NCI-H510A treated with DMSO at 0.1 percent for 48 hours (cell line): ENCODE data around the gene CXCL9.
"Not testable (repeated sequence)": the region's sequence is repeated elsewhere in the genome, so short reads cannot be mapped to it uniquely, and the experiment has no call there.

Experiments used
- DNase-seq: peaks from one replicate; lab custom pipeline; 2025; lab: John Stamatoyannopoulos, UW

CXCL9 gene

DNA sequence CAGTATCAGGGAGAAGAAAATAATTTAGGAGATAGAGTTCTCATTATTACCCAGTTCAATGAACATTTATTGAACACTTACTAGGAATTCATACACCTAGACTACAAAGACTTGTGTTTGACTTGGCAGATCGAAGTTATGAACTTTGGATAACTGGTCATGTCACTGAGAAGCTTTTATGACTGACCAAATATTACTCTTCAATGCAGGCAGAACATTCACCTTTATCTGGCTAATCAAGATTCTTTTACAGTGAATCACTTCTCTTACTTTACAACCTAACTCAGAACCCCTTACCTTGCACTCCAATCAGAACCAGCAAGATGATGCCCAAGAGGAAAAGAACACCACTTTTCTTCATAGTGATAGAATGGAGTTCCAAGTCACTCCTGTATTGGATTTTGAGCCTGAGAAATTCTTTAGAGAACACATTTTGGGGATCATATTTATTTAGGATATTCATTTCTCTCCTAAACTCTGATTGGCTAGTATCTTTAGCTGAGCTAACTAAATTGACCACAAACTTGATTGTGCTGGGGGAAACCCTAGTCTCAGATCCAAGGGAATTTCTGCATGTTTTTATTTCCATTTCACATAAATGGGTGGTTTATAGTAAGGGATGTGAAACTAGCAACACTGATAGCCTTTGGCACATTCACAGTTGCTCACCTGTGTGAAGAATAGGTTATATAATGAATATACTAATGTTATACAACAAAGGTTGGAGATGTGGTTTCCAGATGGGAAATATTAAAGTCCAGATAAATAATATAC lies at the start of gene CXCL9:
CXCL9 (minus strand) TSS at position 421 of the 774 bp plus-strand sequence; CDS start at position 361, 60 bp downstream.
- no peak for DNase-seq

DNA sequence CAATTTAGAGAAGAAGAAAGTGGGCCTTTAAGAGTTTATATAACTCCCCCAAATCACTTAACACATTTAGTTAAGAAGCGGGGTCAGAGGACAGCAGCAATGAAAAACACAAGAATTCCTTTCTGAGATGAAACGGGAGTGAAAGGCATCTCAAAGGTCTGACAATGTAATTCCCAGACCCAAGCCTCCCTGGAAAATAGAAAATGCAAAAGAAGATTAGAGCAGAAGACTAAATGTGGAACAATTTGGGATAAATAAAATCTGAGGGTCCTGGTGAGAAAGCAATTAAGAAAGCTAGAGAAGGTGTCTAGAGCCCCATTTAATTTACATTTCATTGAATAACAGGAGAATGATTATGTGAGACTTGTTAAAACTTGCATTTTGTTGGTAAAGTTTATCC lies 48.1 kb upstream of the CXCL9 start:
- DNase-seq, result no peak

DNA sequence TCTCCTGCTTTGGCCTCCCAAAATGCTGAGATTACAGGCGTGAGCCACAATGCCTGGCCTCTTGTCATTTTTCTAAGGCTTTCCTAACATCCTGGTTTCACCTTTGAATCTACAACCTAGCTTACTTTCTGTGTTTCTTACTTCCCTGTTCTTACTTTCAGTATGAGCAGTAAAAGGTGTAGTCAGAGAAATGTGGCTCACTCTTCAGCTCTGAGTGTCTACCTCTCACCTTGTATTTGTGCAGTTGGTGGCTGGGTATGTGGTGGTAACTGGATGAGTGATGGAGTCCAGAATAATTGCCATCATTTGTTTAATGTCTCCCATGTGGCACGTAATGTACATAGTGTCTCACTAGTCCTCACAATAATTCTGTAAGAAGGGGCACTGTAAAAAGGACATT lies 47.7 kb upstream of the CXCL9 start:
- DNase-seq, result no peak

DNA sequence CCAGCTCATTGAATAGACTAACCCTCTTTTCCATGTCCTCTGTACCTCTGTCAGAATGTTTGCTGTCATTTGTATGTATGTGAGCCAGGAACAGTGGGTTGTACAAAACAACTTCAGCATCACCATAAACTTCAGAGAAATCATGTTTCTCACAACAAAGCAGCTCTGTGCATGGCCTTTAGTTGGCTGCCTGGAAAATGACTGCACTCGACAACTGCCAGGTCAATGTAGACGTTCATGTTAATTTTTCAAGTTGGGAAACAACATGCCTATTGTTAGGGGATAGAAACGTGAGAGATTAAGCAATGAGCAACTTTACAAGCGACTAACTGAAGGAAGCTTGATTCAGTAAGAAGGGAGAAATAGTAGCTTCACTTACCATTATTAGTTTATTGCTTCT lies 46.4 kb upstream of the CXCL9 start:
- DNase-seq, result no peak

DNA sequence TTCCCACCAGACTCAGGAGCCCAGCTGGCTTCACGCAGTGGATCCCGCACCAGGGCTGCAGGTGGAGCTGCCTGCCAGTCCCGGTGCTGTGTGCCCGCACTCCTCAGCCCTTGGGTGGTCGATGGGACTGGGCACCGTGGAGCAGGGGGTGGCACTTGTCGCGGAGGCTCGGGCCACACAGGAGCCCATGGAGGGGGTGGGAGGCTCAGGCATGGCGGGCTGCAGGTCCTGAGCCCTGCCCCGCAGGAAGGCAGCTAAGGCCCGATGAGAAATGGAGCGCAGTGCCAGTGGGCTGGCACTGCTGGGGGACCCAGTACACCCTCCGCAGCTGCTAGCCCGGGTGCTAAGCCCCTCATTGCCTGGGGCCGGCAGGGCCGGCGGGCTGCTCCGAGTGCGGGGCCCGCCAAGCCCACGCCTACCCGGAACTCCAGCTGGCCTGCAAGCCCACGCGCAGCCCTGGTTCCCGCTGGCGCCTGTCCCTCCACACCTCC lies 43.3 kb upstream of the CXCL9 start:
- DNase-seq, result not testable (repeated sequence)

DNA sequence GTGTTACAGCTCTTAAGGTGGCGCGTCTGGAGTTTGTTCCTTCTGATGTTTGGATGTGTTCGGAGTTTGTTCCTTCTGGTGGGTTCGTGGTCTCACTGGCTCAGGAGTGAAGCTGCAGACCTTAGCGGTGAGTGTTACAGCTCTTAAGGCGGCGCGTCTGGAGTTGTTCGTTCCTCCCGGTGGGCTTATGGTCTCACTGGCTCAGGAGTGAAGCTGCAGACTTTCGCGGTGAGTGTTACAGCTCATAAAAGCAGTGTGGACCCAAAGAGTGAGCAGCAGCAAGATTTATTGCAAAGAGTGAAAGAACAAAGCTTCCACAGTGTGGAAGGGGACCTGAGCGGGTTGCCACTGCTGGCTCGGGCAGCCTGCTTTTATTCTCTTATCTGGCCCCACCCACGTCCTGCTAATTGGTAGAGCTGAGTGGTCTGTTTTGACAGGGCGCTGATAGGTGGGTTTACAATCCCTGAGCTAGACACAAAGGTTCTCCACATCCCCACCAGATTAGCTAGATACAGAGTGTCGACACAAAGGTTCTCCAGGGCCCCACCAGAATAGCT lies 42.6 kb upstream of the CXCL9 start:
- not testable (repeated sequence) for DNase-seq

DNA sequence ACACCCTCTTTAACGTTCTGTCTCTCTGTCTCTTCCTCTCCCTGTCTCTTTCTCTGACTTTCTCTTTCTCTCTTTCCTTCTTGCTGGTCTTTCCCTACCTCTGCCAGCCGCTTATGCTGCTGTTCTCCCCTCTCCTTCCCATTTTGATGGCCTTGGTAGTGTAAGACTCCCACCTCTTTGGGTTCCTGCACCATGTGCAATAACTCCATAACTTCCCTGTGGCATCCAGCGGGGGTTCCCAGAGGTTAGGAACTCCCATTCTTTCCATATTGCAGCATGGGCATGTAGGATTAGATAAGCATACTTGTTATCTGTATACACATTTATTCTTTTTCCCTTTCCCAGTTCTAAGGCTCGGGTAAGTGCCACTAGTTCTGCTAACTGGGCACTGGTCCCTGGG lies 37.4 kb upstream of the CXCL9 start:
- DNase-seq, result not testable (repeated sequence)

DNA sequence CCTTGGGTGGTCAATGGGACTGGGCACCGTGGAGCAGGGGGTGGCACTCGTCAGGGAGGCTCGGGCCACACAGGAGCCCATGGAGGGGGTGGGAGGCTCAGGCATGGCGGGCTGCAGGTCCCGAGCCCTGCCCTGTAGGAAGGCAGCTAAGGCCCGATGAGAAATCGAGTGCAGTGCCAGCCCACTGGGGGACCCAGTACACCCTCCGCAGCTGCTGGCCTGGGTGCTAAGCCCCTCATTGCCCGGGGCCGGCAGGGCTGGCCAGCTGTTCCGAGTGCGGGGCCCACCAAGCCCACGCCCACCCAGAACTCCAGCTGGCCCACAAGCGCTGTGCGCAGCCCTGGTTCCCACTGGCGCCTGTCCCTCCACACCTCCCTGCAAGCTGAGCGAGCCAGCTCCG lies 36.0 kb upstream of the CXCL9 start:
- DNase-seq, result not testable (repeated sequence)

DNA sequence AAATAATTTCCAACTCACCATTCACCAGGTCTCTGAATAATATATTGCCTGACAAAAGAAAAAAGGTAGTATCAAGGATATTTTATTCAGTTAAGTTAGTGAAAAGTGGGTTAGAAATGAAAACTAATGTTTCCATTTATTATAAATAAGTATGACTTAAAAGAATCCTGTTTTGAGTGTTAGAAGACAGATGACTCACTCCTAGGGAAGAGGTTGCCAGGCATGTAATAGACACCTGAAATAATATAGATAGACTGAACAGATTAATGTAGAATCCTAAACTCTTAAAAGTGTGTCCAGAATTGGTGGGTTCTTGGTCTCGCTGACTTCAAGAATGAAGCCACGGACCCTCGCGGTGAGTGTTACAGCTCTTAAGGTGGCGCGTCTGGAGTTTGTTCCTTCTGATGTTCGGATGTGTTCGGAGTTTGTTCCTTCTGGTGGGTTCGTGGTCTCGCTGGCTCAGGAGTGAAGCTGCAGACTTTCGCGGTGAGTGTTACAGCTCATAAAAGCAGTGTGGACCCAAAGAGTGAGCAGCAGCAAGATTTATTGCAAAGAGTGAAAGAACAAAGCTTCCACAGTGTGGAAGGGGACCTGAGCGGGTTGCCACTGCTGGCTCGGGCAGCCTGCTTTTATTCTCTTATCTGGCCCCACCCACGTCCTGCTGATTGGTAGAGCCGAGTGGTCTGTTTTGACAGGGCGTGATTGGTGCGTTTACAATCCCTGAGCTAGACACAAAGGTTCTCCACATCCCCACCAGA lies 35.1 kb upstream of the CXCL9 start:
- DNase-seq, result not testable (repeated sequence)

DNA sequence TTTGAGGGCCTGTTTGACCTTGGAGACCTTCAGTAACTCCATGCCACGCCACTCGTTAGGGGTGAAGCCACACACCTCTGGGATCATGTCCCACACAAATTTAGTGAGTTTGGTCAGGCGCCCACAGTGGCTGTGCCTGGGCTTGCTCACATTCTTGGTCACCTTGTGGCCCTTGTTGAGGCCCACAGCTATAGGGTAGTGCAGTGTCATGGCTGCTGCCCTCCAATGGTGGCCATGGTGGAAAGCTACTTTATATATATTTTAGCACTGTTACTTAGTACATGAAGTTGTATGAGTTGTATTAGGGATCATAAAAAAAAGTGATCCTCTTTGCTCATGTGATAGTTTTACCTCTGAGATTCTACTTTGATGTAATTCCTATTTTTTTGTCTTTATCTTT lies 29.5 kb upstream of the CXCL9 start:
- no peak for DNase-seq

DNA sequence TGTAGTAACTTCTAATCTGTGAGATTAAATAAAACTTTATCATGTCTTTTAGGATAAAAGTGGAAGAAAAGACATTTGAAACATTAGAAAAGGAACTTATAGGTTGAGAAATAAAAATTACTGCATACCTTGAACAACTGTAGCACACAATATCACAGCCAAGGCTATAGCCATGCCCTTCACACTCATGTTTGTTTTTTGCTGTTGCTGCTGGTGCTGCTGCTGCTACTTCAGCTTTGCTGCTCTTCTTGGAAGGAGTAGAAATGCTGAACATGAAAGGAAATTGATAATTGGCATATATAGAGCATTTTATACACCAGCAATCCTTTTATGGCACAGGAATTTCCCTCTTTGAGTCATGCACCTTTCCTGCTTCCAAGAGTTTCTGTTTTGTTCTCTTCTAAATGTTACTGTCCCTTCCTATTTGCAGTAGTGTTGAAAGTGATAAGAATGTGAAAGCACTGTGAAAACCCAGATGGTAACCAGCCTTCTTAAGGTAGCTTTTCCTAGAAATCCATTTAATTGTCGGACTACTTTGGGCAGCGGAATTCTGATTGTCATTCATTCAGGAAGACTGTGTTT lies 28.6 kb upstream of the CXCL9 start, which contains the start of gene CXCL11:
CXCL11 (minus strand) TSS at position 272 of the 582 bp plus-strand sequence; CDS start at position 189, 83 bp downstream.
- no peak for DNase-seq

DNA sequence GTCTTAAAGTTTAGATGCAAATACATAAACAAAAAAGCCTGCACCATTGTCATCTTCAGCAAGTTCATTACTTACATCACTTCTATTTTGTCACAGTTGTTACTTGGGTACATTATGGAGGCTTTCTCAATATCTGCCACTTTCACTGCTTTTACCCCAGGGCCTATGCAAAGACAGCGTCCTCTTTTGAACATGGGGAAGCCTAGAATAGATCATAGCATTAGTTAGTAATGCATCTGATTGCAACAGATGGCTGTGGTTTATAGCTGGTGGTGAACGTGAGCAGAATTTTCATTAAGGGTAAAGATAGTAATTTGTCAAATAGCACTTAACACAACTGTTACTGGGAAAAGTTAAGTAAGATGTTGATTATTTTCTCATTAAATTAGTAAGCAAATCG lies 27.8 kb upstream of the CXCL9 start:
- DNase-seq, result no peak

DNA sequence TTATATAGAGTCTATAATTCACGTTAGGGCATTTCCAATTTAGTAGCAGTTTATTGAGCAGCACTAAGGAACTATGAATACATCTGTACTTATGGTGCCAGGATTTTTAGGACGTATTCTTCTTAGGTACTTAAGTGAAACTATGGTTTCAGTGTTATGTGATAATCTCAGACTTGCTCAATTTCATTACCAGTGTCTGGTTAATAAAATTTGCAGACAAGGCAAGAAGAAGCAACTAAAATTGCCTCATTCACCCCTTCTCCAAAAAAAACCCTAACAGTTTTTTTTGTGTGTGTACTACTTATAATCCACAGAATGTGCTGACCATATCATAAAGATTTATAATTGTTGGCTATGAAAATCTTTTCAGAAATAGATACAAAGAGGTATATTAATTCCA lies 22.0 kb upstream of the CXCL9 start:
- DNase-seq, result no peak

DNA sequence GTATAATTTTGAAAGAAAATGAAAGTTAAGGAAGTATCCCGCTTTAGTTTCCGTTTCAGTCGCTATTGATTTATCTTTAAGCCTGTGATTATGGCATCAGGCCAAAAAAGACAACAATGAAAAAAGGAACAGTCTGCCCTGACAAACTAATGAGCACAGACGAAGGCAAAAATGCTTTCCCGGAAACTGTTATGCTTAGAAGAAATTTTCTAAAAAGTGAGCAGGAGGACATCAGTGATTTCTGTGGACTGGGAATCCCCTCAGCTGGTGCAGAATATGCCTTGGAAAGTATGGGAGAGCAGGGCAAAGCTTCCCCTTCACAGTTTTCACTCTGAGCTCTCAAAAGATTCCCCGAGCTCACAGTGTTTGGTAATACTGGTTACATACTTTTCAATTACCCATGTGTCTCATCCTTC lies 21.0 kb upstream of the CXCL9 start:
- DNase-seq, result peak; percentile 42

DNA sequence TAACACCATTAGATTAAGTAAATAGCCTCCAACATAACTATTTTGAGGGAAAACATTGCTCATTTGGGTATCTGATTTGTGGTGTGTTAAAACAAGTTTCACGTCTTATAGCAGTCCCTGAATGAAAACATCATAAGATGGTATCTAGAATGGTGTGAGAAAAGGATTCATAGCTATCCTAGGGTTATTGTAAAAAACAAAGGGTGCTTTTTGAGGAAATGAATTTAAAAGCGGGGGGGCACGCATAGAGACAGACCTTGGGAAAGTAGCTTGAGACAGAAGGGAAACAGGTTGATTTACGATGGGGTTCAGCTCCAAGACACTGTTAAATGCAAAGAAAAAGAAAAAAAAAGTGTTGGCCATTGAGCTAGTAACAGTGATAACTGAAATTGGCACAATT lies 16.8 kb upstream of the CXCL9 start:
- no peak for DNase-seq

DNA sequence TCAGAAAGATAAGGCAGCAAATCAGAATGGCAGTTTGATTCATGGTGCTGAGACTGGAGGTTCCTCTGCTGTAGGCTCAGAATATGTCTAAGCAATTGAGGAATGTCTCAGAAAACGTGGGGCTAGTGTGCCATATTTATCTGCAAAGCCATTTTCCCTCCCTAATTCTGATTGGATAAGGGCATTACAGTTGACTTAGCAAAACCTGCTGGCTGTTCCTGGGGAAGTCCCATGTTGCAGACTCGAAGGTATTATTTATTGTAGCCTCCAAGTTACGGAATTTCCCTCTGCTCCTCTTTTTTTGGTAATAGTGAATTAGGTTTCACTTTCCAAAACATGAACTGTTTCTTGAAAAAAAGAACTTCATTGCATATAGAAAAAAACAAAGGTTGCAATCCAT lies 16.1 kb upstream of the CXCL9 start, which contains the start of gene CXCL10:
CXCL10 (minus strand) TSS at position 109 of the 400 bp plus-strand sequence; CDS start at position 43, 66 bp downstream.
- no peak for DNase-seq

DNA sequence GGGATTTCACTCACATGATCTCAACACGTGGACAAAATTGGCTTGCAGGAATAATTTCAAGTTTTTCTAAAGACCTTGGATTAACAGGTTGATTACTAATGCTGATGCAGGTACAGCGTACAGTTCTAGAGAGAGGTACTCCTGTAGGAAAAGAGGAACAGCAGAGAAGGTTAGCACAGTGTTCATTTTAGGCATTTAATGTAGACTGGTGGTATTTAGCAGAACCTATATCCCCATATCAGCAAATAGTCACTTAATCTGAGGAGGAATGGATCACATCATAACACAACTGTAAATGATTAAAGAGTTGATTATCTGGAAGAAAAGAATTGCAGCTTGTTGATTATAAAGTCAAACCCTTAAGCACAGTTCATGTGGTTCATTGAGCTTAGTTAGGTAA lies 15.4 kb upstream of the CXCL9 start:
- no peak for DNase-seq

DNA sequence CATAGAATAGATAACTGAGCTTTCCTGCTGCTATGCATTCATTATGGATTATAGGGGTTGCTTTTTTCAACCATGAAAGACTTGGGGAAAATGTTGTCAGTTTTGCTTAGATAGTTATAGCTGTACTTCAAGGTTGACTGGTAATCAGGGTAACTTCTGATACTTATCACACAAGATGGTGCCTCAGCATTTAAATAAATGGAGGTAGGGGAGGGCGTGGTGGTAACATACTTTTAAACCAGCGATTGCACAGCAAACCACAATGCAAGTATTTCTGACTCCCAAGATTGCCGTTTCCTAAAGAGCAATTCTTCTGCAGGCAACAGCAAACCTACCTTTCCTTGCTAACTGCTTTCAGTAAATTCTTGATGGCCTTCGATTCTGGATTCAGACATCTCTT lies 14.7 kb upstream of the CXCL9 start:
- DNase-seq, result no peak

DNA sequence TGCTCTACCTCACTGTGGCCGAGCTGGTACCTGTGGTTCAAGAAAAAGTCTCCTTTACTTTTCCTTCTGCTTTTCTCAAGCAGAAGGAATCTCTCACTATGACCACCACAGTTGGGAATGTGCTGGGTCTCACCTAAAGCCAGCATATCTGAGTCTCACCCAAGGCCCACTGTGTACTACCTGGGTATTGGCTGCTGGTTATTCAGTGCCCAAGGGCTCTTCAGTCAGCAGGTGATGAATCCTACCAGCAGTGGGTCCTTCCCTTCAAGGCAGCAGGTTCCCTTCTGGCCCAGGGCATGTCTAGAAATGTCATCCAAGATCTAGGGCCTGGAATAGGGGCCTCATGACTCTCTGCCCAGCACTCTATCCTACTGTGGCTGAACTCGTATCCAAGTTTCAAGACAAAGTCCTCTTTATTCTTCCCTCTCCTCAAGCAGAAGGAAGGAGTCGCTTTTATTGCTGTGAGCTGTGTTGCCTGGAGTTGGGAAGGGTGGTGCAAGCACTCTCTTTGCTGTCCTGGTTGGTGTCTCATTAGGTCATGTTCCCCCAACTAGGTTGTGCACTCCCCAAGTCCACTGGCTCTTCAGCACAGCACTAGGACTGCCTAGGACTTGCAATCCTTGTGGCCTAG lies 9.9 kb upstream of the CXCL9 start:
- no peak for DNase-seq

DNA sequence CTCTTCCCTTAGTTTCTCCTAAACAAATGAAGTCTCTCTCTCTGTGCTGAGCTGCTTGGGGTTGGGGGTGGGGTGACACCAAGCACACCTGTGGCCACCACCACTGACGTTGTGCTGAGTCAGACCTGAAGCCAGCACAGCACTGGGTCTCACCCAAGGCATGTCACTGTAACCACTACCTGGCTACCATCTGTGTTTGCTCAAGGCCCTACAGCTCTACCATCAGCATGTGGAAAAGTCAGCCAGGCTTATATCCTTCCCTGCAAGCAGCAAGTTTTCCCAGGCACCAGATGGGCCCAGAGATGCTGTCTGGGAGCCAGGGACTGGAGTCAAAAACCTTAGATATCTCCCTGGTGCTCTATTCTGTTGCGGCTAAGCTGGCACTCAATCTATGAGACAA lies 9.1 kb upstream of the CXCL9 start:
- DNase-seq, result peak; percentile 79

DNA sequence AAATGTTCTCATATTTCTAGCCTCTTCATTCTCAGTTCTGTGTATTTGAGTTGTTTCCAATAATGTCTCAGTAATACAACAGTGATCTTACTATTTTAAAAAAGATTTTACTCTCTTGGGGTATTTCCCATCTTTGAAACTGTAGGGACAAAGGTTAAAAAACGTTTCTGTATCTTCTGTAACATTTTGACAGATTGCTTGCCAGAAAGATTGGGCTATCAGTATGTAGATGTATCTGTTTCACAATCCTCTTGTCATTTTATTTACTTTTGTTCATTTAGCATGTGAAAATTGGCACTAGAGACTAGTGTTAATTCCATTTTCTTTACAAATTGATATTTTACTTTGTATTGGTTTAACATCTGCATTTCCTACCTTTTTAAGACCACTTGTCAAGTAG lies 6.2 kb upstream of the CXCL9 start:
- no peak for DNase-seq

DNA sequence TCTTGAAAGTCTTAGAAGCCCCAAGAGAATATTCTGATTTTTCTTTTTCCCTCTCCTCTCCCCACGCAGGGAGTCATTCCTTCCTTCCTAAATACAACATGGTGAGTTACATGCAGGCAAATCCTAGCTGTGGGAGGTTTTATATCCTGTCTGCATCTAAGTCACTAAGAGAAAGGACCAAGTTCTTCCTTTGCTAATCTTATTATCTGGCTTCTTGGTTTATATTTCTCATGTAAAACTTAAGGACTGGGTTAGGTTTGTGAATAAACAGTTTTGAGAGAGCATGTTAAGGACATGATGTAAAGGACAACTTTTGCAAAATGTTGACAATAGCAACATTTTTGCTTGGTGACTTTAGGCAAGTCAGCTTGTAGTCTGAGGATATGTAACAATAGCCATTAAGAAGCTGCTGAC lies 5.1 kb upstream of the CXCL9 start:
- DNase-seq, result no peak
